Mesenchymal stem cell (in vitro differentiated cells and primary cell): Measurements from ENCODE around the gene POLR3B.

Experiments
- DNase-seq: peaks from one replicate; pipeline ENCODE4 v3.0.0-alpha.2; 2013
- H2AFZ ChIP-seq: one replicate; pipeline ENCODE4 v1.6.1; 2013; ENCODE audit warnings: low read depth, mild to moderate bottlenecking, control low read depth, inconsistent platforms, low read length, moderate library complexity
- H2AK5ac ChIP-seq: 2 replicates; pipeline ENCODE4 v1.6.1; 2013; ENCODE audit warnings: low read length, moderate library complexity, mild to moderate bottlenecking, inconsistent platforms; ENCODE audit not compliant: severe bottlenecking
- H2BK120ac ChIP-seq: one replicate; pipeline ENCODE4 v1.6.1; 2013; ENCODE audit warnings: low read depth, mild to moderate bottlenecking, inconsistent platforms, low read length, moderate library complexity
- H2BK12ac ChIP-seq, 2 experiments: one replicate each; pipeline ENCODE4 v1.6.1; 2013; ENCODE audit warnings: inconsistent platforms in 2 of 2, low read length in 2 of 2, mild to moderate bottlenecking in 2 of 2, moderate library complexity in 2 of 2, control low read depth in 1 of 2
- H2BK15ac ChIP-seq: one replicate; pipeline ENCODE4 v1.6.1; 2013; ENCODE audit warnings: mild to moderate bottlenecking, low read depth, inconsistent platforms; ENCODE audit not compliant: poor library complexity, severe bottlenecking
- H2BK5ac ChIP-seq: 2 replicates; pipeline ENCODE4 v1.6.1; 2013; ENCODE audit warnings: low read depth, mild to moderate bottlenecking, low read length, control low read depth, inconsistent platforms; ENCODE audit not compliant: poor library complexity, severe bottlenecking
- H3K14ac ChIP-seq, 2 experiments: one replicate each; pipeline ENCODE4 v1.6.1; 2013; ENCODE audit warnings: inconsistent platforms in 2 of 2, low read length in 2 of 2, control low read depth in 1 of 2, mild to moderate bottlenecking in 1 of 2, moderate library complexity in 1 of 2
- H3K18ac ChIP-seq, 2 experiments: one replicate each; pipeline ENCODE4 v1.6.1; 2013; ENCODE audit warnings: inconsistent platforms in 2 of 2, low read length in 2 of 2, control low read depth in 1 of 2, low read depth in 1 of 2, mild to moderate bottlenecking in 1 of 2
- H3K23ac ChIP-seq, 2 experiments: one replicate each; pipeline ENCODE4 v1.6.1; 2013; ENCODE audit warnings: inconsistent platforms in 2 of 2, low read length in 2 of 2, mild to moderate bottlenecking in 2 of 2, moderate library complexity in 2 of 2, control low read depth in 1 of 2
- H3K27ac ChIP-seq: 2 replicates; pipeline ENCODE4 v1.5.1; 2013; ENCODE audit warnings: mild to moderate bottlenecking, moderate library complexity, low read length, control low read depth, inconsistent platforms; ENCODE audit not compliant: poor library complexity, severe bottlenecking
- H3K27me3 ChIP-seq, 2 experiments: 2 replicates each; pipeline versions ENCODE4 v1.6.1 to v1.7.0; 2013; ENCODE audit warnings: low read length in 2 of 2, mild to moderate bottlenecking in 2 of 2, moderate library complexity in 2 of 2, control low read depth in 1 of 2, inconsistent platforms in 1 of 2; ENCODE audit not compliant: control insufficient read depth in 1 of 2, insufficient read depth in 1 of 2
- H3K36me3 ChIP-seq, 2 experiments: 2 replicates each; pipeline versions ENCODE4 v1.6.1 to v1.7.0; 2013; ENCODE audit warnings: low read length in 2 of 2, control low read depth in 1 of 2, inconsistent platforms in 1 of 2, low read depth in 1 of 2, mild to moderate bottlenecking in 1 of 2; ENCODE audit not compliant: insufficient read depth in 2 of 2, control insufficient read depth in 1 of 2
- H3K4ac ChIP-seq, 2 experiments: one replicate each; pipeline ENCODE4 v1.6.1; 2013; ENCODE audit warnings: inconsistent platforms in 2 of 2, low read length in 2 of 2, mild to moderate bottlenecking in 2 of 2, moderate library complexity in 2 of 2, control low read depth in 1 of 2, low read depth in 1 of 2
- H3K4me1 ChIP-seq: 2 replicates; pipeline ENCODE4 v1.6.1; 2013; ENCODE audit warnings: low read depth, low read length, control low read depth; ENCODE audit not compliant: control insufficient read depth, insufficient read depth
- H3K4me2 ChIP-seq: 2 replicates; pipeline ENCODE4 v1.6.1; 2013; ENCODE audit warnings: low read length, mild to moderate bottlenecking, inconsistent platforms; ENCODE audit not compliant: poor library complexity, severe bottlenecking
- H3K4me3 ChIP-seq, 2 experiments: 2 replicates each; pipeline versions ENCODE4 v1.5.1 to v1.7.0; 2013; ENCODE audit warnings: low read length in 2 of 2, mild to moderate bottlenecking in 2 of 2, control low read depth in 1 of 2, low read depth in 1 of 2; ENCODE audit not compliant: insufficient read depth in 1 of 2
- H3K79me1 ChIP-seq: replicated peaks from 2 replicates; pipeline ENCODE4 v1.6.1; 2013; ENCODE audit warnings: mild to moderate bottlenecking, control low read depth, low read length, inconsistent platforms; ENCODE audit not compliant: poor library complexity, severe bottlenecking
- H3K9ac ChIP-seq: 2 replicates; pipeline ENCODE4 v1.7.0; 2013; ENCODE audit warnings: mild to moderate bottlenecking, low read length, moderate library complexity
- H3K9me3 ChIP-seq: 2 replicates; pipeline ENCODE4 v1.7.0; 2013; ENCODE audit warnings: mild to moderate bottlenecking, low read length; ENCODE audit not compliant: control insufficient read depth
- H4K8ac ChIP-seq: one replicate; pipeline ENCODE4 v1.6.1; 2013; ENCODE audit warnings: inconsistent platforms, mild to moderate bottlenecking, low read length, moderate library complexity
- H4K91ac ChIP-seq: one replicate; pipeline ENCODE4 v1.6.1; 2013; ENCODE audit warnings: mild to moderate bottlenecking, low read length, inconsistent platforms
- WGBS: methylation state at CpG from one replicate; pipeline ENCODE4 v1.1.7; 2013; ENCODE audit warnings: mixed read lengths; 5-methylcytosine and 5-hydroxymethylcytosine counted together

POLR3B gene

DNA sequence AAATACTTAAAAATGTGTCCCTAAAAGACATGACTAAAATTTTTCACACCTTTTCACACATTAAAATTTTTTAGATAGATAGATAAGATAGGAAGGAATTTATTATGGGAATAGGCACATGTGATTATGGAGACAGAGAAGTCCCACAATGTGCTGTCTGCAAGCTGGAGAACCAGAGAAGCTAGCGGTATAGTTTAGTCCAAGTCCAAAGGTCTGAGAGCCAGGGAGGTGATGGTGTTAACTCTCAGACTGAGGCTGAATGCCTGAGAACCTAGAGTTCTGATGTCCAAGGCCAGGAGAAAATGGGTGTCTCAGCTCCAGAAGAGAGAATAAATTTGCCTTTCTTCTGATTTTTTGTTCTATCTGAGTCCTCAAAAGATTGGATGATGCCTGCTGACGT is 65.7 kb downstream of the POLR3B start:
- Histone ChIP-seq H3K79me1 (peaks cover 6% of the 10 kb centered on the region), H3K27ac (no peak overlapping the region), H2BK12ac (no peak overlapping the region), H4K91ac (no peak overlapping the region), H3K9ac (no peak overlapping the region), H3K9me3 (no peaks in the 10 kb centered on the region), H3K23ac (no peak overlapping the region), H2AFZ (no peak overlapping the region), H2AK5ac (peak overlapping the region; percentile 59), H4K8ac (peak overlapping the region; percentile 37), H3K4me3 (no peak overlapping the region), H3K4ac (no peak overlapping the region), H2BK5ac (no peak overlapping the region), H3K36me3 (peaks cover 0 to 12% of the 10 kb centered on the region in 2 experiments), H3K27me3 (no peaks in the 10 kb centered on the region), H3K18ac (no peak overlapping the region), H3K4me2 (no peak overlapping the region), H3K4me1 (peaks cover 2% of the 10 kb centered on the region), H2BK15ac (no peak overlapping the region), H2BK120ac (no peak overlapping the region), H3K14ac (no peak overlapping the region)
- 95% methylated on average over 2 of the region's 2 CpGs for WGBS
- DNase-seq = no peak

- Histone ChIP-seq H4K8ac (no peak overlapping the region), H3K36me3 (peaks cover under 1 to 20% of the 10 kb centered on the region in 2 experiments), H3K4ac (no peak overlapping the region), H4K91ac (no peak overlapping the region), H3K4me1 (no peaks in the 10 kb centered on the region), H3K4me3 (no peak overlapping the region), H2AK5ac (no peak overlapping the region), H3K18ac (no peak overlapping the region), H2BK120ac (no peak overlapping the region), H3K79me1 (peaks cover 6% of the 10 kb centered on the region), H2BK12ac (no peak overlapping the region), H3K27ac (no peak overlapping the region), H3K9ac (no peak overlapping the region), H3K4me2 (no peak overlapping the region), H3K27me3 (no peaks in the 10 kb centered on the region), H3K14ac (no peak overlapping the region), H2BK15ac (no peak overlapping the region), H2BK5ac (no peak overlapping the region), H2AFZ (no peak overlapping the region), H3K9me3 (no peaks in the 10 kb centered on the region), H3K23ac (no peak overlapping the region)
- DNase-seq = no peak
- 82% methylated on average over 1 of the region's 1 CpG for WGBS
Measured at GRCh38 chr12:106425061-106425702, 67.6 kb downstream of the POLR3B start.

- no peak overlapping the region for H3K9ac ChIP-seq
- no peak for DNase-seq
- H3K27ac ChIP-seq = no peak overlapping the region
- H3K14ac ChIP-seq = no peak overlapping the region
- H4K91ac ChIP-seq = no peak overlapping the region
- no peak overlapping the region for H2BK120ac ChIP-seq
- no peaks in the 10 kb centered on the region for H3K4me1 ChIP-seq
- H2AFZ ChIP-seq = no peak overlapping the region
- peaks cover 6% of the 10 kb centered on the region for H3K79me1 ChIP-seq
- no peak overlapping the region for H2BK15ac ChIP-seq
- H4K8ac ChIP-seq = no peak overlapping the region
- H3K4ac ChIP-seq = no peak overlapping the region
- H3K27me3 ChIP-seq = no peaks in the 10 kb centered on the region
- H3K9me3 ChIP-seq = no peaks in the 10 kb centered on the region
- no peak overlapping the region for H2BK12ac ChIP-seq
- H3K23ac ChIP-seq = no peak overlapping the region
- H2AK5ac ChIP-seq = no peak overlapping the region
- H3K4me2 ChIP-seq = no peak overlapping the region
- WGBS = 93% methylated on average over 1 of the region's 1 CpG
- H3K4me3 ChIP-seq = no peak overlapping the region
- peaks cover 3 to 34% of the 10 kb centered on the region in 2 experiments for H3K36me3 ChIP-seq
- no peak overlapping the region for H3K18ac ChIP-seq
- H2BK5ac ChIP-seq = no peak overlapping the region
Measured at GRCh38 chr12:106427917-106428316, 70.4 kb downstream of the POLR3B start.

- H3K4ac ChIP-seq = no peak overlapping the region
Measured at GRCh38 chr12:106428384-106428783, 70.8 kb downstream of the POLR3B start.

More at GRCh38 chr12:106428384-106428783, 70.8 kb downstream of the POLR3B start:
- H2AFZ ChIP-seq = no peak overlapping the region
- H2AK5ac ChIP-seq = no peak overlapping the region
- H3K27ac ChIP-seq = no peak overlapping the region
- H3K79me1 ChIP-seq = peaks cover 4% of the 10 kb centered on the region
- no peak overlapping the region for H2BK12ac ChIP-seq
- no peak overlapping the region for H3K4me3 ChIP-seq
- WGBS = 95% methylated on average over 2 of the region's 2 CpGs
- no peak for DNase-seq
- H3K4me2 ChIP-seq = no peak overlapping the region
- H3K18ac ChIP-seq = no peak overlapping the region
- H3K36me3 ChIP-seq = peaks cover 3 to 38% of the 10 kb centered on the region in 2 experiments
- no peak overlapping the region for H3K23ac ChIP-seq
- H3K27me3 ChIP-seq = no peaks in the 10 kb centered on the region
- H3K4me1 ChIP-seq = no peaks in the 10 kb centered on the region
- no peak overlapping the region for H4K8ac ChIP-seq
- no peak overlapping the region for H3K9ac ChIP-seq
- H3K14ac ChIP-seq = no peak overlapping the region
- H2BK5ac ChIP-seq = no peak overlapping the region
- no peak overlapping the region for H2BK15ac ChIP-seq
- no peak overlapping the region for H2BK120ac ChIP-seq
- H3K9me3 ChIP-seq = no peaks in the 10 kb centered on the region
- no peak overlapping the region for H4K91ac ChIP-seq
